ENCODE results near the gene GTF3C5. TPM values are rescaled to one million over a fixed set of nuclear protein-coding genes. Genes with fewer than 3 reads are reported as not detected.

The GTF3C5 gene
- total RNA-seq, 1 donor from 2014 or later = 46.4 TPM

DNA sequence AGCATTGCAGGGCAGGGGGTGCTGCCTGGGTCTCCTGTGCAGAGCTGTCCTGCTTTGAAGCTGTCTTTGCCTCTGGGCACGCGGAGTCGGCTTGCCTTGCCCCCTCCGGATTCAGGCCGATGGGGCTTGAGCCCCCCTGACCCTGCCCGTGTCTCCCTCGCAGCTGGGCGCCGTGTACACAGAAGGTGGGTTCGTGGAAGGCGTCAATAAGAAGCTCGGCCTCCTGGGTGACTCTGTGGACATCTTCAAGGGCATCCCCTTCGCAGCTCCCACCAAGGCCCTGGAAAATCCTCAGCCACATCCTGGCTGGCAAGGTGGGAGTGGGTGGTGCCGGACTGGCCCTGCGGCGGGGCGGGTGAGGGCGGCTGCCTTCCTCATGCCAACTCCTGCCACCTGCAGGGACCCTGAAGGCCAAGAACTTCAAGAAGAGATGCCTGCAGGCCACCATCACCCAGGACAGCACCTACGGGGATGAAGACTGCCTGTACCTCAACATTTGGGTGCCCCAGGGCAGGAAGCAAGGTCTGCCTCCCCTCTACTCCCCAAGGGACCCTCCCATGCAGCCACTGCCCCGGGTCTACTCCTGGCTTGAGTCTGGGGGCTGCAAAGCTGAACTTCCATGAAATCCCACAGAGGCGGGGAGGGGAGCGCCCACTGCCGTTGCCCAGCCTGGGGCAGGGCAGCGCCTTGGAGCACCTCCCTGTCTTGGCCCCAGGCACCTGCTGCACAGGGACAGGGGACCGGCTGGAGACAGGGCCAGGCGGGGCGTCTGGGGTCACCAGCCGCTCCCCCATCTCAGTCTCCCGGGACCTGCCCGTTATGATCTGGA lies 33.7 kb downstream of the GTF3C5 start:
- Mint-ChIP-seq H3K9me3 (ENCODE audit: unreplicated experiment) (no peaks in the 10 kb centered on the region), H3K4me3 (ENCODE audit: unreplicated experiment) (no peak overlapping the region), H3K36me3 (ENCODE audit: low read depth, unreplicated experiment) (peaks cover 4% of the 10 kb centered on the region), H3K4me1 (ENCODE audit: low read depth, unreplicated experiment) (peaks cover 7% of the 10 kb centered on the region), H3K27ac (ENCODE audit: unreplicated experiment) (no peak overlapping the region), H3K27me3 (ENCODE audit: low read depth, unreplicated experiment) (no peaks in the 10 kb centered on the region)
- no peaks in the 10 kb centered on the region for H3K36me3 ChIP-seq (ENCODE audit: insufficient read depth, low read length)
- DNase-seq (ENCODE audit: low read depth) (no peak), FAIRE-seq (no peak)
- no peaks in the 10 kb centered on the region for H3K27me3 ChIP-seq (ENCODE audit: insufficient read depth, low read length)
- H3K4me1 ChIP-seq (ENCODE audit: insufficient read depth, low read length) = no peaks in the 10 kb centered on the region
- H3K4me3 ChIP-seq (ENCODE audit: insufficient read depth, low read depth, low read length) = no peak overlapping the region
- H4K20me1 ChIP-seq (ENCODE audit: insufficient read depth, low read length) = no peaks in the 10 kb centered on the region
- no peak overlapping the region for H3K27ac ChIP-seq (ENCODE audit: low read depth, low read length)
- H3K9ac ChIP-seq (ENCODE audit: low read length) = no peak overlapping the region
- TF ChIP-seq, protein P1, sequence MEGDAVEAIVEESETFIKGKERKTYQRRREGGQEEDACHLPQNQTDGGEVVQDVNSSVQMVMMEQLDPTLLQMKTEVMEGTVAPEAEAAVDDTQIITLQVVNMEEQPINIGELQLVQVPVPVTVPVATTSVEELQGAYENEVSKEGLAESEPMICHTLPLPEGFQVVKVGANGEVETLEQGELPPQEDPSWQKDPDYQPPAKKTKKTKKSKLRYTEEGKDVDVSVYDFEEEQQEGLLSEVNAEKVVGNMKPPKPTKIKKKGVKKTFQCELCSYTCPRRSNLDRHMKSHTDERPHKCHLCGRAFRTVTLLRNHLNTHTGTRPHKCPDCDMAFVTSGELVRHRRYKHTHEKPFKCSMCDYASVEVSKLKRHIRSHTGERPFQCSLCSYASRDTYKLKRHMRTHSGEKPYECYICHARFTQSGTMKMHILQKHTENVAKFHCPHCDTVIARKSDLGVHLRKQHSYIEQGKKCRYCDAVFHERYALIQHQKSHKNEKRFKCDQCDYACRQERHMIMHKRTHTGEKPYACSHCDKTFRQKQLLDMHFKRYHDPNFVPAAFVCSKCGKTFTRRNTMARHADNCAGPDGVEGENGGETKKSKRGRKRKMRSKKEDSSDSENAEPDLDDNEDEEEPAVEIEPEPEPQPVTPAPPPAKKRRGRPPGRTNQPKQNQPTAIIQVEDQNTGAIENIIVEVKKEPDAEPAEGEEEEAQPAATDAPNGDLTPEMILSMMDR (IDR thresholded peaks at IDR 0.05; ENCODE audit: insufficient read depth, low read depth, low read length) = no peak
- TF ChIP-seq EZH2 (IDR thresholded peaks at IDR 0.05; ENCODE audit: insufficient read depth, low read length) = no peak
- no peak overlapping the region for H3K4me2 ChIP-seq (ENCODE audit: low read length)
- H3K79me2 ChIP-seq (ENCODE audit: insufficient read depth, low read length) = no peaks in the 10 kb centered on the region
- H3K9me3 ChIP-seq (ENCODE audit: insufficient read depth, low read depth, low read length) = no peaks in the 10 kb centered on the region
- no peak overlapping the region for H2AFZ ChIP-seq (ENCODE audit: low read depth, low read length)

DNA sequence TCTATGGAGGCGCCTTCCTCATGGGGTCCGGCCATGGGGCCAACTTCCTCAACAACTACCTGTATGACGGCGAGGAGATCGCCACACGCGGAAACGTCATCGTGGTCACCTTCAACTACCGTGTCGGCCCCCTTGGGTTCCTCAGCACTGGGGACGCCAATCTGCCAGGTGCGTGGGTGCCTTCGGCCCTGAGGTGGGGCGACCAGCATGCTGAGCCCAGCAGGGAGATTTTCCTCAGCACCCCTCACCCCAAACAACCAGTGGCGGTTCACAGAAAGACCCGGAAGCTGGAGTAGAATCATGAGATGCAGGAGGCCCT lies 34.2 kb downstream of the GTF3C5 start:
- Histone ChIP-seq H3K36me3 (ENCODE audit: insufficient read depth, low read length) (no peaks in the 10 kb centered on the region), H3K9me3 (ENCODE audit: insufficient read depth, low read depth, low read length) (no peaks in the 10 kb centered on the region), H3K79me2 (ENCODE audit: insufficient read depth, low read length) (no peaks in the 10 kb centered on the region), H4K20me1 (ENCODE audit: insufficient read depth, low read length) (no peaks in the 10 kb centered on the region), H3K9ac (ENCODE audit: low read length) (no peak overlapping the region), H3K4me3 (ENCODE audit: insufficient read depth, low read depth, low read length) (no peak overlapping the region), H2AFZ (ENCODE audit: low read depth, low read length) (no peak overlapping the region), H3K27me3 (ENCODE audit: insufficient read depth, low read length) (no peaks in the 10 kb centered on the region), H3K27ac (ENCODE audit: low read depth, low read length) (no peak overlapping the region), H3K4me2 (ENCODE audit: low read length) (no peak overlapping the region), H3K4me1 (ENCODE audit: insufficient read depth, low read length) (no peaks in the 10 kb centered on the region)
- peaks cover 5% of the 10 kb centered on the region for H3K36me3 Mint-ChIP-seq (ENCODE audit: low read depth, unreplicated experiment)
- H3K27ac Mint-ChIP-seq (ENCODE audit: unreplicated experiment) = no peak overlapping the region
- DNase-seq (ENCODE audit: low read depth) (no peak), FAIRE-seq (no peak)
- TF ChIP-seq EZH2 (IDR thresholded peaks at IDR 0.05; ENCODE audit: insufficient read depth, low read length) = no peak
- TF ChIP-seq, protein P1 (IDR thresholded peaks at IDR 0.05; ENCODE audit: insufficient read depth, low read depth, low read length) = no peak
- H3K4me1 Mint-ChIP-seq (ENCODE audit: low read depth, unreplicated experiment) = peaks cover 6% of the 10 kb centered on the region
- no peaks in the 10 kb centered on the region for H3K27me3 Mint-ChIP-seq (ENCODE audit: low read depth, unreplicated experiment)
- no peak overlapping the region for H3K4me3 Mint-ChIP-seq (ENCODE audit: unreplicated experiment)
- H3K9me3 Mint-ChIP-seq (ENCODE audit: unreplicated experiment) = no peaks in the 10 kb centered on the region
